Heart left ventricle (tissue), 13 donors: Measurements from ENCODE around the gene MESP1.

Experiments
- POLR2A ChIP-seq, 2 donors: fragments of 450-650 bp; IDR thresholded peaks; one replicate each; pipeline ENCODE4 v1.6.1; 2017; ENCODE audit warnings: antibody characterized with exemption in 2 of 2, mild to moderate bottlenecking in 2 of 2, moderate library complexity in 2 of 2
- TF ChIP-seq, protein P1 (sequence below), 12 donors: fragments of 200-600 bp; sonication (generic) in 4 of 12; IDR thresholded peaks; one replicate each; pipeline versions ENCODE4 v1.5.0 to v1.8.0; 2018 to 2022; ENCODE audit warnings: antibody characterized with exemption in 12 of 12, mild to moderate bottlenecking in 5 of 12
- donor health status: ischemic (EF 13 %, LVEDD 7.1; RV severe dilation, severe dysfunction).
- donor health status: DM: no; HTN: yes; CAD: no.
- donor health status: DM: no; HTN: no; CAD: no.
- donor health status: ischemic (EF 25% LVEDD 6.9; RV normal size, moderate dysfunction).
- donor health status: ischemic (EF 25% LVEDD 5.7; RV mildly dilated, moderate dysfunction).
- donor health status: ischemic (EF 35%, LVEDD 5.7; RV mildly dilated, moderate dysfunction).
- donor health status: nonischemic (EF 11% LVEDD 7.7; RV severe dilation, severe dysfunction).
- donor health status: DM: yes; HTN: yes; CAD: no.
- donor health status: PGD.
- donor health status: ischemic (EF 29% LVEDD 5.4; RV normal size, mild dysfunction).
- donor health status: nonischemic (EF 23%, LVEDD 6.1; RV moderate dilation, normal function).

DNA sequence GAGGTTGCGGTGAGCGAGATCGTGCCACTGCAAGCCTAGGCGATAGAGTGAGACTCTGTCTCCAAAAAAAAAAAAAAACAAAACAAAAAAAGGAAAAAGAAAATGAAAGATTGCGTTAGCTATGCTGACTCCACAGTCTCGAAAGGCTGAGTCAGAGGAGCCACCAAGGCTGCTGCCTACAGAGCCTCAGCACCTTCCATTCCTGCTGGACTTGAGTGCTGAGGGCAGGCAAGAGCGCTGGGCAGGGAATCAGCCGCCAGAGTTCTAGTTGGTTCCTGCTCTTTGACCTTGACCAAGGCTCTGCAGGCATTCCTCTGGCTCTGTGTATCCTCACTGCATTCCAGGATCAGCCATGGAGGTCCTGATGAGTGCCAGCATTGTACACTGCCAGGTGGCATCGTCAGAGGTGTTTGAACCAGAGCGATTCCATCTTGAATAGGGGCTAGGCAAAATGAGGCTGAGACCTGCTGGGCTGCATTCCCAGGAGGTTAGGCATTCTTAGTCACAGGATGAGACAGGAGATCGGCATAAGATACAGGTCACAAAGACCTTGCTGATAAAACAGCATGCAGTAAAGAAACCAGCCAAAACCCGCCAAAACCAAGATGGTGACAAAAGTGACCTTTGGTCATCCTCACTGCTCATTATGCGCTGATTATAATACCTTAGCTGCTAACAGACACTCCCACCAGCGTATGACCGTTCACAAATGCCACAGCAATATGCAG lies 31.0 kb upstream of the MESP1 start:
- no peak for TF ChIP-seq POLR2A (IDR thresholded peaks at IDR 0.05)
- TF ChIP-seq, protein P1, sequence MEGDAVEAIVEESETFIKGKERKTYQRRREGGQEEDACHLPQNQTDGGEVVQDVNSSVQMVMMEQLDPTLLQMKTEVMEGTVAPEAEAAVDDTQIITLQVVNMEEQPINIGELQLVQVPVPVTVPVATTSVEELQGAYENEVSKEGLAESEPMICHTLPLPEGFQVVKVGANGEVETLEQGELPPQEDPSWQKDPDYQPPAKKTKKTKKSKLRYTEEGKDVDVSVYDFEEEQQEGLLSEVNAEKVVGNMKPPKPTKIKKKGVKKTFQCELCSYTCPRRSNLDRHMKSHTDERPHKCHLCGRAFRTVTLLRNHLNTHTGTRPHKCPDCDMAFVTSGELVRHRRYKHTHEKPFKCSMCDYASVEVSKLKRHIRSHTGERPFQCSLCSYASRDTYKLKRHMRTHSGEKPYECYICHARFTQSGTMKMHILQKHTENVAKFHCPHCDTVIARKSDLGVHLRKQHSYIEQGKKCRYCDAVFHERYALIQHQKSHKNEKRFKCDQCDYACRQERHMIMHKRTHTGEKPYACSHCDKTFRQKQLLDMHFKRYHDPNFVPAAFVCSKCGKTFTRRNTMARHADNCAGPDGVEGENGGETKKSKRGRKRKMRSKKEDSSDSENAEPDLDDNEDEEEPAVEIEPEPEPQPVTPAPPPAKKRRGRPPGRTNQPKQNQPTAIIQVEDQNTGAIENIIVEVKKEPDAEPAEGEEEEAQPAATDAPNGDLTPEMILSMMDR (IDR thresholded peaks at IDR 0.05): no peak
